SU-DHL-6 (cell line): ENCODE data around the gene PBXIP1.
A peak's percentile ranks its signal among the peaks of the same experiment; 100 is the strongest.

Experiments
- H2AFZ ChIP-seq: fragments of 200-600 bp; sonication (generic); 2 replicates; pipeline ENCODE4 v1.6.1; 2014; ENCODE audit warnings: low read depth, mild to moderate bottlenecking, moderate library complexity, mixed read lengths, antibody characterized with exemption, low read length; ENCODE audit not compliant: severe bottlenecking
- H3F3A ChIP-seq: fragments of 200-600 bp; shearing (Covaris generic); 2 replicates; pipeline ENCODE4 v1.6.0; 2016; ENCODE audit warnings: antibody characterized with exemption, mild to moderate bottlenecking; ENCODE audit not compliant: insufficient read depth
- H3K27ac ChIP-seq: fragments of 200-600 bp; sonication (generic); 2 replicates; pipeline ENCODE4 v1.5.1; 2016; ENCODE audit warnings: low read depth, mild to moderate bottlenecking, low read length, moderate library complexity, mixed read lengths
- H3K27me3 ChIP-seq: fragments of 200-600 bp; sonication (generic), shearing (Covaris generic); 2 replicates; pipeline ENCODE4 v1.6.0; 2014; ENCODE audit warnings: mild to moderate bottlenecking, low read length
- H3K36me3 ChIP-seq: fragments of 200-600 bp; sonication (generic); 2 replicates; pipeline ENCODE4 v1.6.1; 2014; ENCODE audit warnings: mild to moderate bottlenecking, low read length, mixed read lengths
- H3K4me2 ChIP-seq: fragments of 300-600, 200-600 bp; shearing (Covaris generic), sonication (generic); 2 replicates; pipeline ENCODE4 v1.6.0; 2014; ENCODE audit warnings: low read length, low read depth, mild to moderate bottlenecking; ENCODE audit not compliant: poor library complexity, severe bottlenecking
- H3K4me3 ChIP-seq: fragments of 200-600 bp; sonication (generic); 2 replicates; pipeline ENCODE4 v1.5.1; 2014; ENCODE audit warnings: antibody characterized with exemption, low read length, mild to moderate bottlenecking, mixed read lengths; ENCODE audit not compliant: insufficient read depth, poor library complexity, severe bottlenecking
- H3K79me2 ChIP-seq: fragments of 200-600 bp; sonication (generic); 2 replicates; pipeline ENCODE4 v1.6.1; 2014; ENCODE audit warnings: mild to moderate bottlenecking, low read length, moderate library complexity; ENCODE audit not compliant: insufficient read depth
- H3K9ac ChIP-seq: fragments of 200-600 bp; sonication (generic); 2 replicates; pipeline ENCODE4 v1.7.0; 2014; ENCODE audit warnings: mild to moderate bottlenecking, low read length
- H3K9me2 ChIP-seq: fragments of 200-600 bp; sonication (generic); replicated peaks from 2 replicates; pipeline ENCODE4 v1.6.1; 2014; ENCODE audit warnings: low read length; ENCODE audit not compliant: insufficient read depth
- H3K9me3 ChIP-seq: fragments of 200-600 bp; sonication (generic); 2 replicates; pipeline ENCODE4 v1.6.1; 2014; ENCODE audit warnings: low read length, mixed read lengths; ENCODE audit not compliant: insufficient read depth
- H4K20me1 ChIP-seq: fragments of 200-600 bp; sonication (generic); 2 replicates; pipeline ENCODE4 v1.6.1; 2014; ENCODE audit warnings: low read depth, mild to moderate bottlenecking, antibody characterized with exemption, low read length, moderate library complexity, mixed read lengths
- EZH2phosphoT487 ChIP-seq: fragments of 200-600 bp; sonication (generic), shearing (Covaris generic); conservative IDR thresholded peaks from 2 replicates; pipeline ENCODE4 v1.6.1; 2018; ENCODE audit warnings: mild to moderate bottlenecking, antibody characterized with exemption, low read length, moderate library complexity, mixed read lengths
- TF ChIP-seq, protein P1 (sequence below): fragments of 200-600 bp; sonication (generic); IDR thresholded peaks from one replicate; pipeline ENCODE4 v1.5.1; 2017; ENCODE audit warnings: antibody characterized with exemption, mild to moderate bottlenecking, low read length, moderate library complexity; ENCODE audit not compliant: insufficient read depth, poor library complexity, severe bottlenecking

PBXIP1 gene

GRCh38 chr1:154958036-154958435 lies 2.1 kb upstream of the PBXIP1 start:
- TF ChIP-seq, protein P1, sequence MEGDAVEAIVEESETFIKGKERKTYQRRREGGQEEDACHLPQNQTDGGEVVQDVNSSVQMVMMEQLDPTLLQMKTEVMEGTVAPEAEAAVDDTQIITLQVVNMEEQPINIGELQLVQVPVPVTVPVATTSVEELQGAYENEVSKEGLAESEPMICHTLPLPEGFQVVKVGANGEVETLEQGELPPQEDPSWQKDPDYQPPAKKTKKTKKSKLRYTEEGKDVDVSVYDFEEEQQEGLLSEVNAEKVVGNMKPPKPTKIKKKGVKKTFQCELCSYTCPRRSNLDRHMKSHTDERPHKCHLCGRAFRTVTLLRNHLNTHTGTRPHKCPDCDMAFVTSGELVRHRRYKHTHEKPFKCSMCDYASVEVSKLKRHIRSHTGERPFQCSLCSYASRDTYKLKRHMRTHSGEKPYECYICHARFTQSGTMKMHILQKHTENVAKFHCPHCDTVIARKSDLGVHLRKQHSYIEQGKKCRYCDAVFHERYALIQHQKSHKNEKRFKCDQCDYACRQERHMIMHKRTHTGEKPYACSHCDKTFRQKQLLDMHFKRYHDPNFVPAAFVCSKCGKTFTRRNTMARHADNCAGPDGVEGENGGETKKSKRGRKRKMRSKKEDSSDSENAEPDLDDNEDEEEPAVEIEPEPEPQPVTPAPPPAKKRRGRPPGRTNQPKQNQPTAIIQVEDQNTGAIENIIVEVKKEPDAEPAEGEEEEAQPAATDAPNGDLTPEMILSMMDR: no peak
- TF ChIP-seq EZH2phosphoT487: no peak
- Histone ChIP-seq H3K9me2 (no peaks in the 10 kb centered on the region), H3K36me3 (no peaks in the 10 kb centered on the region), H3K9ac (no peak overlapping the region), H3K27me3 (no peaks in the 10 kb centered on the region), H3F3A (peaks cover 29% of the 10 kb centered on the region), H3K27ac (no peak overlapping the region), H3K79me2 (peaks cover 12% of the 10 kb centered on the region), H4K20me1 (no peaks in the 10 kb centered on the region), H3K9me3 (no peaks in the 10 kb centered on the region), H3K4me2 (no peak overlapping the region), H2AFZ (no peak overlapping the region), H3K4me3 (no peak overlapping the region)

GRCh38 chr1:154957091-154957657 lies 1.3 kb upstream of the PBXIP1 start:
- no peaks in the 10 kb centered on the region for H3K27me3 ChIP-seq
- H3K9ac ChIP-seq: no peak overlapping the region
- H4K20me1 ChIP-seq: no peaks in the 10 kb centered on the region
- TF ChIP-seq EZH2phosphoT487: no peak
- TF ChIP-seq, protein P1: no peak
- no peak overlapping the region for H3K4me3 ChIP-seq
- H3K36me3 ChIP-seq: no peaks in the 10 kb centered on the region
- H3K79me2 ChIP-seq: peaks cover 12% of the 10 kb centered on the region
- H3K4me2 ChIP-seq: no peak overlapping the region
- H2AFZ ChIP-seq: no peak overlapping the region
- H3F3A ChIP-seq: peaks cover 25% of the 10 kb centered on the region
- H3K9me2 ChIP-seq: no peaks in the 10 kb centered on the region
- no peaks in the 10 kb centered on the region for H3K9me3 ChIP-seq
- H3K27ac ChIP-seq: no peak overlapping the region

DNA sequence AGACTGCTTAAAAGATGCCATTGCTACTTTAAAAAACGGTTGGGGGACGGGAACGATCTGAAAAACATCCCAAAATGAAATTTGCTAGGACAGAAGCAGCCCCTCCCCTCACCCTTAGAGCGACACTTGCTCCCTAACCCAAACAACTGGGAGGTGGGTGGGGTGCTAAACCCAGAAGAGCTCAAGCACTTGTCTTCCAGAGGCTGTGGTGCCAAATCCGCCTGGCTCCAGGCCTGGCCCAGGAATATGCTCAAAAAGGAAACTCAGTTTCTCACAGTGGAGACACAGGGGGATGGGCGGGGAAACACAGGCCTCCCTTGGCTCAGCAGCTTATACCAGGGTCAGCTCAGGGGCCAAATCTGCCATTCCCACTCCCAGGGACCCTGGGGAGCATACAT lies 644 bp upstream of the PBXIP1 start:
- Histone ChIP-seq H3K9me2 (no peaks in the 10 kb centered on the region), H3K36me3 (no peaks in the 10 kb centered on the region), H4K20me1 (no peaks in the 10 kb centered on the region), H3K9me3 (no peaks in the 10 kb centered on the region), H3K4me2 (peak overlapping the region; percentile 91), H3K4me3 (peak overlapping the region; percentile 75), H3K27me3 (no peaks in the 10 kb centered on the region), H3F3A (peaks cover 24% of the 10 kb centered on the region), H3K27ac (no peak overlapping the region), H3K9ac (peak overlapping the region; percentile 55), H2AFZ (peak overlapping the region; percentile 58), H3K79me2 (peaks cover 12% of the 10 kb centered on the region)
- no peak for TF ChIP-seq EZH2phosphoT487
- TF ChIP-seq, protein P1: no peak
